HG02943 (cell line): ENCODE results near the gene AAK1.
"Not testable (repeated sequence)": the region's sequence is repeated elsewhere in the genome, so short reads cannot be mapped to it uniquely, and the experiment has no call there.

Experiments used
- ATAC-seq: cut with Tn5 transposase; IDR thresholded peaks from one replicate; pipeline ENCODE4 v1.9.1; 2021; ENCODE audit warnings: mild to moderate bottlenecking, low read depth, moderate library complexity; ENCODE audit not compliant: unreplicated experiment

AAK1 gene

DNA sequence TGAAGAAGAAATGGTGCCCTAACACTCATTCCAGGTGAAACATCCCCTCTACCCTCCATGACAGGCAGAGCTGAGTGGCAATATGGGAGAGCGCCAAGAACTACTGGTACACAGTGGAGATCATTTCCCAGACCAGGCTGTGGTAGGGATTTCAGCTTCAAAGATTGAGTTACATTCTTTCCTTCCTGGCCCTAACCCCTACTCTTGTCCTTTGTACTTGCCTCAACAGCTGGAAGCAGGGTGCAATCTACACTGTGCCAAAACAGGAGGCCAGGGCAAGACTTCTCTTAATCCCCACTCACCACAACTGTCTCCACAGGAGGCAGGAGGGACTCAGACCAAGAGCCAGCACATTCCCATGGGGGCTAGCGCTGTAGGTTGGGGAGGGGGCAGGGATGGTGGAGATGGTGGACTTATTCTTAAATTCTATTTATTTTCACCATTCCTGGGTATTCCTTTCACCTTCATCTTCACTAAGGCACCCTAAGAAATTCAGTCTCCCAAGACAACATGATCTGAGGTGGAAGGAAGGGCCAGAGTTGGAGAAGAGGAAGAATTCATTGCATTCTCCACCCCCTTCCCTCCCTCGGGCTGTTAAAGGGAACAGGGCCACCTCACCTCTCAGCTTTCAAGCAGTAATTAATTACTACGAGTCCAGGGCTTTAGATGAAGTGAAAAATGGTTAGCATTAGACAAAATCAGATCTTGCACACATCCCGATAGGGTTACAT lies 65.9 kb downstream of the AAK1 start:
- no peak for ATAC-seq

DNA sequence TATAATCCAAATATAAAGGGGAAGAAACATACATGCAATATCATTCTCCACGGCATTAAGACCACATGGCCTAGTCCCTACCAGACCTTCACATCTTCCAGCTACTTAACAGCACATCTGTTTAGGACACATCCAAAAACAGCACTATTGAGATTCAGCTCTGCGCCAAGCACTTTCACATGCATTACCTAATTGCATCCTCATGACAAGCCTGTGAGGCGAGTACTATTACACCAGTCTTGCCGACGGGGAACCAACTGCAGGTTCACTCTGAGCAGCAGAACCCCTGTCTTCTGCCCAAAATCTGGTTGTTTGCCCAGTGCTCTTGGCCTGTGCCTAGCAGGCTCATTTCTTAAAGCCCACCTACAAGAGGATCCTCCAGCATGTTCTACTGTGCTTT lies 66.7 kb downstream of the AAK1 start:
- no peak for ATAC-seq

DNA sequence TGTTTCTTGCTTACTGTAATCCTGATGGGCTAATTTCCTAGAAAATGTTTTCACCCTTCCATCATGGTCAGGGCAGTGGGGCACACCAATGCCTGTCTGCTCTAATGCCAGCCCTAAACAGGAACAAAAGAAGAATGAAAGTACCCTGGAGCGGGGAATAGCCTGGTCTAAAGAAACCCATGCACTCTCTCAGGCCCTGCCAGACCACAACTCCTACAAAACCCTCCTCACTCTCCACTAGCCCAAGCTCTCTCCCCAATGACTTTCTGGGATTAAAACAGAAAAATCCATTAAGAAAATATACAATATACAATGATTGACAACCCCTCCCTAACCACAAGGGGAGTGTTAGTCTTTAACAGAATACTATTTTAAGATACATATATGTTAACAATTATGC lies 67.6 kb downstream of the AAK1 start:
- ATAC-seq: no peak

DNA sequence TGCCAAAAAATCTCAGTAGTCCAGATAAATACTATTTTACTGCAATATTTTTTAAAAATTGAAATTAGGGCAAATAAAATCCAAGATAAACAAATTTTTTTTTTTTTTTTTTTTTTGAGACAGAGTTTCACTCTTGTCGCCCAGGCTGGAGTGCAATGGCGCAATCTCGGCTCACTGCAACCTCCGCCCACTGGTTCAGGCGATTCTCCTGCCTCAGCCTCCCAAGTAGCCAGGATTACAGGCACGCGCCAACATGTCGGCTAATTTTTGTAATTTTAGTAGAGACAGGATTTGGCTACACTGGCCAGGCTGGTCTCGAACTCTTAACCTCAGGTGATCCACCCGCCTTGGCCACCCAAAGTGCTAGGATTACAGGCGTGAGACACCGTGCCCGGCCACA lies 68.2 kb downstream of the AAK1 start:
- not testable (repeated sequence) for ATAC-seq

DNA sequence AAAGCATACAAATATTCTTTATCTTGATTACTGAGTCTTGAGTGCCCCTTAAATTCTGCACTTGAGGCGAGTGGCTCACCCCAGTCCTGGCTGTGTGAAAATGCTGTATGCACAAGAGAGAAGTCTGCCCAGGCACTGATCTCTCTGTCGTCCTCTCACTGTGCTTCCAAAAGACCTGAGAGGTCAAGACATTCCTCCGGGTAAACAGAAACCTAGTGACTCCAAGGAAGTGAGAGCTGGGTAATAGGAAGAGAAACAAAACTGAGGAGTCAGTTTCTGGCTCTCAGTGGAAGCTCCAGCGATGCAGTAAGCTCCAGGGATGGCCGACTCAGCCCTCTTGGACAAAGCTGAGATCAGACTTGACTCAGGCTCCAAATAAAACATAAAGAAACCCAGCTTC lies 70.9 kb downstream of the AAK1 start:
- ATAC-seq: no peak

DNA sequence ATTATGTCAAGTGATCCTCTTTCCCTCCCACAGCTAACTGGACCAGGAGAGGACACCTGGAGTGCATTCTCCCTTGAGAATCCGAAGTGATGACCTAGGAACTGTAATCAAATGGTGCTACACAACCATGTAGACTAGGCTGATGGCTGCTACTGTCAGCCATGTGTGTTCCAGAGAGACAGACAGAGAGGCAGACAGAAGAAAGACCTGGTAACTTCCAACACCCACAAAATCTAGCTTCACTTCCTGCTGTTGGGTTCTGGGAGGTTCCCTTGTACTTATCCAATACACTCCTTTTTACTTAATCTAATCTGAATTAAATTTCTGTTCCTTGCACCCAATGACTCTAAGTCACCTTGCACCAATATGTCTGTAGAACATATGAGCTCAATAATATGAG lies 72.3 kb downstream of the AAK1 start:
- ATAC-seq: no peak

DNA sequence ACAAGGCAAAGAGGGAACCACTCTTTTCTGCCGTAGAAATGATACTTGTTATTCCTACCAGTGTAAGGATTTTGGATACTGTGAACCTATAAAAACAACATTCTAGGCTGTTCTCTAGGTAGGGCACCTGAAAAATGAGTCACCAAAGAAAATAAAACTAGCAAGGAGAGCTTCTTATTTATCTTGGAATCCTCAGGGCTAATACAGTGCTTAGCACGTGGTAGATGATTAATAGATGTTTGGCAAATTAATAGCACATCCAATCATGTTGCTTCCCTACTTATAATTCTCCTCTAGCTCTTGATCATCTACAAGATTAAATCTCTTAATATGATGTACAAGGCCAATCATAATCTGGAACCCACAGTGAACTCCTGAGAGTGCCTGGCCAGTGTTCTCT lies 73.1 kb downstream of the AAK1 start:
- ATAC-seq: no peak

DNA sequence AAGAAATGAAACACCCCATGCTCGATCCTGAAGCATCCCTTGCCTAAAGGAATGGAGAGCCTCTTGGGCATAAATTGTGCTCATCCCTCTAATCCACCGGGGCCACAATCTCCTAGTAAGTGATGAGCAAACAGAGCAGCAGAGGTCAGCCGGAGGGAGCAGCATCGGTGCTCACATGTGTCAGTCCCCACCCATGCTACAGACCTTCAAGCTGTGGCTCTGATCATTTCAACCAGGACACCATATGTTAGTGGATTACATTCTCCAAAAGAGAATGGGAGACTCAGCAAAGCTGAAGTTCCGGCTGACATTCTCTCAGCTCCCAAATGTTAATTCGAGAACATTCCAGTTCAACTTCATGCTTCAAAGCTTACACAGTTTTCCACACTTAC lies 75.6 kb downstream of the AAK1 start:
- ATAC-seq: no peak

DNA sequence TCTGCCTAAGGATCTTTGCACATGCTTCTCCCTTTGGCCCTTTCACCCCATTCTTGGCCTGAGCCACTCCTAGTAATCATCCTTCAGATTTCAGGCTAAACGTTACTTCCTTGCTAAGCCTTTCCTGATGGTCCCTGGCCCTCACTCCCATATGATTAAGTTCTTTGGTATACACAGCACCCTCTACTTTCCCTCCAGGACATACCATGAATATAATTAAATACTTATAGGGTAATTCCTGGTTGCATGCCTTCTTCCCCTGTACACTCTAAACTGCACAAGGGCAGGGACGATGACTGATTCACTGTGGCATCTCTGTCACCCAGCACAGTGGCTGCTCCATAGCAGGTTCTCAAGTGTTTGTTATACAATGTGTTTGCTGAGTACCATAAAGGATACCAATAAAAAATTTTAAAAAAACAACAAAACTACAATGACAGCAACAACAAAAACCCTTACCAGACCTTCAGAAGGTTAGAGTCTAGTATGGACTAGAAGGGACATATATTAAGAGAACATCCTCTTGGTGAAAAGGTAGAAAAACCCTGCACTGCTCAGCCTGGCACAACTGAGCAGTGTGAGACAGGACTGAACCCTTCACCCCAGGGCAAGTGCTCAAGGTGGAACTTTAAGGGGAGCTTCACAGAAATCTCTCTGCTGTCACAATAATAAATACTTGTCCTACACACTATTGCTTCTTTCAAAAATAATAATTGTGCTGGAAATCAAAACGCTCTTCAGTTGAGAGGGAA lies 76.2 kb downstream of the AAK1 start:
- ATAC-seq: no peak

DNA sequence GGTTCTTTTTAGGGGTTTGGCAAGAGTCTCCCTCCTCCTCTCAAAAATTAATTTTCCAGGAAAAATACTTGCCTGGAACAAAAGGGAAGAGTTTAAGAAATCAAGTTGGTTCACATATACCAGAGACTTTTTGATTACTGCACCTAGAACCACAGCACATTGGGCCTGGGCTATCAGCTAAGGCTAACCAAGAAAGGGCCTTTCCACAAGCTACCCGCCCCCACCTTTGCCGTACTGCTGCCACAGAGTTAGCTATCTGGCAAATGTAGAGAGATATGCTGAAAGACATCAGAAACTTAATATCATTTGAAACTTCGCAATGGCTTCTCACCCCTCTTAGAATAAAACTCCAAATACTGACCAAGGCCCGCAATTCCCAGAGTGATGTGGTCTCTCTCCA lies 76.9 kb downstream of the AAK1 start:
- no peak for ATAC-seq

DNA sequence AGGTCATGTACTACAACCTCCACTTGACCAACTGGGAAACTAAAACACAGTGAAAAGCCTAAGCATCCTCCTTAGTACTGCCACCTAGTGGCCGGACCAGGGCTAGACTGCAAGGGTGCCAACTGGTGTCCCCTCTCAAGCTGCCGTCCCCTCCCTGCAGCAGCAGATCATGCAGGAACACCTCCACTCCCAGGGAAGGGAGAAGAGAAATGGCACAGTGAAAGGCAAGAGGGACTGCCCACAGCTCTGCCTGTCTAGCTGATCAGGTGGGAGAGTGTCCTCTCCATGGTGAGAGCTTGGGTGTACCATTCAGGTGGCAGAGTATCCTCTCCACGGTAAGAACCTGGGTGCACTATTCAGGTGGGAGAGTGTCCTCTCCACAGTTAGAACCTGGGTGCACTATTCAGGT lies 78.1 kb downstream of the AAK1 start:
- no peak for ATAC-seq

DNA sequence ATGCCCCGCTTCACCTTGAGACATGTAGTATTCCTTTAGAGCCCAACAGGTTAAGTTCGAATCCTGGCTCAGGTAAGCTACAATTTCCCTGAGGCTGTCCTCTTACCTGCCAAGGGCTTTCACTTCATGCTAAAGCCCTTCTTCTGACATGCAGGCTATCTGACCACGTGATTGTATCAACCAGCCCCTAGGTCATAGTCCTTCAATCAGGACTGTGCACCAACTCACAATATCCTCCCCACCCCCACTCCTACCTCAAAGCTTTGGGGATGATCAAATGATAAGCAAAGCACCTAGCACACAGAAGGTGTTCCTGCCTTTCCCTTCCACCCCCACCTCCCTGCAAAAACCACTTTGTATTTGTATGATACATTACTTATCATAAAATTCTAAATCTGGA lies 78.9 kb downstream of the AAK1 start:
- no peak for ATAC-seq

DNA sequence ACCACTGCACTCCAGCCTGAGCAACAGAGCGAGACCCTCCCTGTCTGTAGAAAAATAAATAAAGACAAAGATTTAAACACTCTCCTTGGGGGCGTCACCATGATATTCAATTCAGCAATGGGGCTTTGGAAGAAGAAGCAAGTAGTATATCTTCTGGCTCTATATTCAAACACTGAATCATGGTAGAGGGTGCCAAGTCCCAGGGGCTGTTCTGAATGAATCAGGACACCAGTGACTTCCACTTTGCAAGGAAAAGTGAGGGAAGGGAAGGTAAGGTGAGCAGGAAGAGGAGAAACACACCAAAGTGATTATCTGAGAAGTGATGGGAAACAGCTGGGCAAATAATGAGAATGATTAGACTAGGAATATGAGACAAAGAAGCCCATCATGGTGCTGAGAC lies 80.5 kb downstream of the AAK1 start:
- no peak for ATAC-seq

DNA sequence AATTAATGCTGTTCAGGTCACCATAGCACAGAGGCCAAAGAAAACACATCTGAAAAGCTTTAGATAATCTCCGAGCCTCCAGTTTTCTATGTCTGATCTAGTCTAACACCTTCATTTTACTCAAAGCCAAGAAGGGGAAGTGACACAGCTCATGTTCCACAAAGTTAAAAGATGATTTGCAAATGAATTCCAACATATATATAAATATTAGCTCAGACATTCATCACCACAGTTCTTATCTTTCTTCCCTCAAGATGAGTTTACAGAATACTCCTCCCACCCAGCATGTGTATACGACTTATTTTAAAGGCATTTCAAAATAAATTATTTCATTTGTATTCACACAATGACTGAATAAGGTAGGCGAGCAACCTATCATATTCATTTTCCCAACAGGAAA lies 82.4 kb downstream of the AAK1 start:
- no peak for ATAC-seq

DNA sequence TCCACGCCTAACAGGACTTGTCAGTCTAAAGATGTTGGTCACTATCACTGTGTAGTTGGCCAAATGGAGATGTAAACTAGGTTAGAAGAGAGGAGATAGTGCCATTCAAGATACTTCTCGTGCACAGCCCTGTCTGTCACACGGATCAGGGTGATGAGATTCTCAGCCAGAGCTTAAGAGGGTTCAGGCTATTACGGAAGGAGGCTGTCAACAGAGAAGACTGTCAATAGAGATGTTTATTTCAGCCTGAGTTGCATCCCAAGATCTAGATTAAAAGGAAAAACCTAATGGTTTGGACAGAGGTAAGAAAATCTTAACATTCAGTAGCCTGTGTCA lies 83.4 kb downstream of the AAK1 start:
- no peak for ATAC-seq

DNA sequence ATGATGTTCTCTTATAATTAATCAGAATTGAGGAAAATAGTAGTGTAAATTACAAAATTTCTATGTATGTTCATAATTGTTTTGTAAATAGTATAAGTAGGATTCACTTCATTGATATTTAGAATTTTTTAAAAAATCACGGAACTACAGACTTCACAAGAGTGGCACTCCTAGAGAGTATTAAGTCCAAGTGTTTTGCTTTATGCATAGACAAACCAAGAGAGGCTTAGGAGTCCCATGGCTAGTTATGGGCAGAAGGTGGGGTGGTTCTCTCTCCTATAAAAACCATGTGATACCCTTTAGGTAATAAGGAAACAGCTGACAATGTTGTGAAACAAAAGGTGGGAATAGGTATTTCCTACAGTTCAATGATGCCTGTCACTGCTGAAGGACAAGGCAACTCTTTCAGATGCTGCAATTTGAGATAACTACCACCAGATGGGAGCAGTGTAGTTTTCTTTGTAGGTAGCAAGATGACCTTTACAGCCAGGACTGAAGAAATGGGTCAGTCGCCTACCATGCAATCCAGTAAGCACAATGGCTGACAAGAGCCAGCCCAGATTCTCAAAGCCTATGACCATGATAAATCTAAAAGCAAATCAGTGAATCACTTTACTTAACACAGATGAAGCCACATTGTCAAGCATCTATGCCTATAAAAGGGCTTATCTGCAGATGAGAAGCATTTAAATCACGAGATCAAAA lies 83.9 kb downstream of the AAK1 start:
- no peak for ATAC-seq

DNA sequence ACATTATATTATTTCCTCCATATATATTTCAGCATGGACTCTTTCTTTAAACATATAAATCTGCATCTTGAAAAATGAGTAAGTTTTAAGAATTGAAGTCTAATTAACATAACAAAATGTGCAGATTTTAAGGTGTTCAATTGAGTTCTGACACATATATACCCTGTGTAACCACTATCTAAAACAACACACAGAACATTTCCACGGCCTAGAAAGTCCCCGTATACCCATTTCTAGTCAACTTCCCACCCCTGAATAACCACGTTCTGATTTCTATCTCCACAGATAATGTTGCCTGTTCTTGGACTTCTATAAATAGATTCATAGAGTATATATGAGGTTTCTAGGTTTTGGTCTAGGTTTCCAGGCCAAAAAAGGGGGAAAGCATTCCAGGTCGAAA lies 87.5 kb downstream of the AAK1 start:
- ATAC-seq: no peak

DNA sequence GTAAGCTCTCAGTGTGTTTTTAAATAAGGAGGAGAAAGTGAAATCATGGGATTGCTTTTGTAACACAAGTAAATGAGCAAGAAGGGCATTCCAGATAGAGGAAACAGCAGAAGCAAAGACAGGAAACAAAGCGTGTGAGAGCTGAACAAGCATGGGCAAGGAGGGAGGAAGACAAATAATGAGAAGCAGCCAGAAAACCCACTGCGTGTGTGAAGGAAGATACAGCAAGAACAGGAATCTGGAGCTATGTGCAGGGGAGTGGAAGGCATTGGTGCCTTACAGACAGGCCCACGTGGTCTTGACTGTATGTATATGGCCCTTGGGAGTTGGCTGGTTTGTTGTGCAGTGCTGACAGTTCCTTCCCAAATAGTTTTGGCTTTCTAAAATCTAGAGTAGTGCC lies 88.6 kb downstream of the AAK1 start:
- no peak for ATAC-seq

DNA sequence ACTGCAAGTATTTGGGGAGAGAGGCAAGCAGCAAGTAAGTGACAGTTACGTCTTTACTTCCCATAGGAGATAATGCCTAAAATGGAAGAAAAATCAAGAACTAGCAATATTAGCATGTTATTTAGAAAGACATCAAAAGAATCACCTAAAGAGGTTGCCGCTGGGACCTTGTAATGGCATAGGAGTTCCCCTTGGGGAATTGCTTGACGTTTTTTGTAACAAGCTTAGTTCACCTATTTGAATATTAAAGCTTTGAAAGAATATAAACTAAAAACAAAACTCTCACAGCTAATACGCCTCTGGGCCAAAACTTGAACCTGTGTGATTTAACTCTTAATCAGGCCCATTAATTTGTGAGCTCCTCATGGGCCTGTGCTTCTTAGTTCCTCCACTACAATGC lies 89.0 kb downstream of the AAK1 start:
- no peak for ATAC-seq

DNA sequence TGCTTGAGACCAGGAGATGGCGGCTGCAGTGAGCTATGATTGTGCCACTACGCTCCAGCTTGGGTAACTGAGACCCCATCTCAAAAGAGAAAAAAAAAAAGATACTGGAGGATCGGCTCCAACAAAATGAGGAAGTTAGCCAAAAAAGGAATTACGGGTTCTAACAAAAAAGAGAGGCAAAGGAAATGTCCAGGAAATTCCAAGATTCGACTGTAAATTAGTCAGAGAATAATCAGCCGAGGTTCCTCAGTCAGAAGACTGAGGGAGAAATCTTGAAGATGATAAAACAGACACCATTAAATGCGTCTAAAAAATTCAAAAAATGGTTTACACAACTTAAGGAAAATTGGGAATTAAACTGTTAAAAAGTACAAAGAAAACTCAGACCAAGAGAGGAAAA lies 89.5 kb downstream of the AAK1 start:
- no peak for ATAC-seq

DNA sequence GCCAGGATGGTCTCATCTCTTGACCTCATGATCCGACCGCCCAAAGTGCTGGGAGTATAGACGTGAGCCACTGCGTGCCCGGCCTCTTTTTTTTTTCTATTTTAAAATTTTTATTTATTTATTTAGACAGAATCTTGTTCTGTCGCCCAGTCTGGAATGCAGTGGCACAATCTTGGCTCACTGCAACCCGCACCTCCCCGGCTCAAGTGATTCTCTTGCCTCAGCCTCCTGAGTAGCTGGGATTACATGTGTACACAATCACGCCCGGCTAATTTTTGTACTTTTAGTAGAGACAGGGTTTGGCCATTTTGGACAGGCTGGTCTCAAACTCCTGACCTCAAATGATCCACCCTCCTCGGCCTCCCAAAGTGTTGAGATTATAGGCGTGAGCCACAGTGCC lies 93.0 kb downstream of the AAK1 start:
- ATAC-seq: not testable (repeated sequence)

DNA sequence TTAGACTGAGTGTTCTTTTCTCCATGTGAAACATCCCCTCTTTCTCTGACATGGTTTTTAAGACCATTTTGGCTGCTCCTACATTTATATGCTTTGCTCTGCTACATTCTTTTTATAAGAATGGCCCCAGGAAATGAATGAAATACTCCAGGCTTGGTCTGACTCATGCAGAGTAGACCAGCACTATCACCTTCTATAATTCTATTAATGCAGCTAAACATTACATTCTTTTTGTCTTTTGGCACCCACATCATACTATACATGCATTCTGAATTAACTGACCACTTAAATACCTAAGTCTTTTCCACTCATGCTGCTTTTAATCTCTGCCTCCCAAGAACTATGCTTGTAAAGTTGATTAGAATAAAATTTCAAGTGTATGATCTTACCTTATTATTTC lies 94.1 kb downstream of the AAK1 start:
- no peak for ATAC-seq
